HCT116 (cell line): Measurements from ENCODE around the gene MAPKAP1. TPM values are rescaled to one million over a fixed set of nuclear protein-coding genes. Genes with fewer than 3 reads are reported as not detected.

ENCODE experiments used
- ATAC-seq: fragments of 200-7000 bp; cut with Tn5 transposase; 2 replicates; pipeline ENCODE4 v1.9.1; 2020; ENCODE audit warnings: mild to moderate bottlenecking, moderate library complexity
- BruUV-seq: library from RNA; stranded (reverse); fragments of 400-500 nt; replicated peaks from 2 replicates; lab custom pipeline; 2021; lab: Mats Ljungman, UMichigan
- CTCF ChIA-PET: fragments of 300-600 bp; sonication (Branson Sonifier 250); formaldehyde crosslinking; loops from one replicate; lab custom pipeline; 2021; ENCODE audit warnings: antibody characterized with exemption; lab: Charles Lee
- POLR2A ChIA-PET: fragments of 300-600, 350-600 bp; sonication (Branson Sonifier 250); formaldehyde crosslinking; loops from one replicate; lab custom pipeline; 2021; ENCODE audit warnings: antibody characterized with exemption; lab: Charles Lee
- RAD21 ChIA-PET, 2 experiments: fragments of 300-600 bp; sonication (Branson Sonifier 250); formaldehyde crosslinking; loops; one replicate each; lab custom pipeline; 2023; ENCODE audit warnings: low total read pairs in 2 of 2; ENCODE audit not compliant: uncharacterized antibody in 2 of 2, unreplicated experiment in 2 of 2, low non-redundant PET in 1 of 2; lab: Charles Lee
- DNase-seq: peaks from one replicate; pipeline ENCODE4 v3.0.0-alpha.2; 2010; ENCODE audit warnings: low read depth, low spot score
- H2AFZ ChIP-seq: fragments of 200-600 bp; shearing (Covaris generic), sonication (generic); 2 replicates; pipeline ENCODE4 v1.6.1; 2017; ENCODE audit warnings: low read depth, mixed run types, mixed read lengths, antibody characterized with exemption, low read length; ENCODE audit not compliant: poor library complexity, severe bottlenecking
- H3K27ac ChIP-seq: 2 replicates; pipeline ENCODE4 v1.5.1; 2012; ENCODE audit warnings: low read depth, low read length
- H3K27me3 ChIP-seq: fragments of 200-600 bp; sonication (generic); 2 replicates; pipeline ENCODE4 v1.6.1; 2016; ENCODE audit warnings: mixed run types, low read length, mixed read lengths; ENCODE audit not compliant: insufficient read depth
- H3K36me3 ChIP-seq, 2 experiments: fragments of 200-500 bp in 1 of 2; fragments of 200-600 bp in 1 of 2; sonication (Bioruptor generic) in 1 of 2; sonication (generic) in 1 of 2; 2 replicates each; pipeline versions ENCODE4 v1.5.1 to v1.6.1; 2014 to 2016; ENCODE audit warnings: low read length in 2 of 2, inconsistent platforms in 1 of 2, mixed read lengths in 1 of 2, mixed run types in 1 of 2; ENCODE audit not compliant: insufficient read depth in 2 of 2, control insufficient read depth in 1 of 2
- H3K4me1 ChIP-seq, 2 experiments: fragments of 200-600 bp in 1 of 2; sonication (generic) in 1 of 2; 2 replicates each; pipeline versions ENCODE4 v1.5.1 to v1.6.1; 2012 to 2017; ENCODE audit warnings: low read length in 2 of 2, inconsistent platforms in 1 of 2, mild to moderate bottlenecking in 1 of 2, mixed read lengths in 1 of 2, mixed run types in 1 of 2, moderate library complexity in 1 of 2; ENCODE audit not compliant: insufficient read depth in 2 of 2, control insufficient read depth in 1 of 2
- H3K4me2 ChIP-seq: fragments of 200-600 bp; sonication (generic); 2 replicates; pipeline ENCODE4 v1.6.1; 2017; ENCODE audit warnings: mixed run types, low read length, mixed read lengths
- H3K4me3 ChIP-seq, 2 experiments: fragments of 200-600 bp in 1 of 2; sonication (generic) in 1 of 2; replicated peaks in 1 of 2; 2 replicates each; pipeline ENCODE4 v1.5.1; 2011 to 2016; ENCODE audit warnings: low read length in 2 of 2, control low read depth in 1 of 2, low read depth in 1 of 2, mild to moderate bottlenecking in 1 of 2, mixed read lengths in 1 of 2, mixed run types in 1 of 2
- H3K79me2 ChIP-seq: fragments of 200-600 bp; sonication (generic); 2 replicates; pipeline ENCODE4 v1.6.1; 2017; ENCODE audit warnings: mild to moderate bottlenecking, mixed run types, low read length, moderate library complexity, mixed read lengths; ENCODE audit not compliant: insufficient read depth
- H3K9ac ChIP-seq: fragments of 200-600 bp; sonication (generic); 2 replicates; pipeline ENCODE4 v1.6.1; 2016; ENCODE audit warnings: low read length, mixed read lengths
- H3K9me2 ChIP-seq: fragments of 200-600 bp; sonication (generic), shearing (Covaris generic); 2 replicates; pipeline ENCODE4 v1.6.1; 2017; ENCODE audit warnings: mixed run types, mild to moderate bottlenecking, moderate library complexity; ENCODE audit not compliant: insufficient read depth
- H3K9me3 ChIP-seq, 2 experiments: fragments of 200-500 bp in 1 of 2; fragments of 200-600 bp in 1 of 2; sonication (Bioruptor generic) in 1 of 2; sonication (generic) in 1 of 2; 2 replicates each; pipeline ENCODE4 v1.6.1; 2014 to 2017; ENCODE audit warnings: low read length in 2 of 2, mixed read lengths in 2 of 2, inconsistent platforms in 1 of 2, low read depth in 1 of 2, mild to moderate bottlenecking in 1 of 2, mixed run types in 1 of 2, moderate library complexity in 1 of 2; ENCODE audit not compliant: control insufficient read depth in 1 of 2, insufficient read depth in 1 of 2
- H4K20me1 ChIP-seq: fragments of 200-600 bp; sonication (generic), shearing (Covaris generic); 2 replicates; pipeline ENCODE4 v1.6.1; 2017; ENCODE audit warnings: mixed run types, mild to moderate bottlenecking, moderate library complexity; ENCODE audit not compliant: insufficient read depth
- CBX3 ChIP-seq: IDR thresholded peaks from 2 replicates; pipeline ENCODE4 v1.6.1; 2012; ENCODE audit warnings: low read depth
- EZH2 ChIP-seq: fragments of 200-600 bp; sonication (generic); IDR thresholded peaks from 2 replicates; pipeline ENCODE4 v1.6.1; 2017; ENCODE audit warnings: antibody characterized with exemption, mixed run types
- FOSL1 ChIP-seq: IDR thresholded peaks from 2 replicates; pipeline ENCODE4 v1.6.1; 2012; ENCODE audit warnings: low read depth
- JUND ChIP-seq: IDR thresholded peaks from 2 replicates; pipeline ENCODE4 v1.6.1; 2012
- POLR2AphosphoS5 ChIP-seq: IDR thresholded peaks from 2 replicates; pipeline ENCODE4 v1.6.1; 2011; ENCODE audit warnings: mild to moderate bottlenecking, low read depth, low read length, moderate library complexity
- SP1 ChIP-seq: IDR thresholded peaks from 2 replicates; pipeline ENCODE4 v1.6.1; 2012; ENCODE audit warnings: low read depth
- SRF ChIP-seq: IDR thresholded peaks from 2 replicates; pipeline ENCODE4 v1.6.1; 2012; ENCODE audit warnings: low read depth
- intact Hi-C: fragments of 100-400 bp; cut with micrococcal nuclease; formaldehyde crosslinking; loops from 2 replicates; pipeline ENCODE4 v1.10.0; 2022
- total RNA-seq: library from RNA; stranded (reverse); gene quantifications from one replicate; pipeline ENCODE4 v1.2.1, GENCODE V29; 2021; ENCODE audit not compliant: unreplicated experiment
- TF ChIP-seq, protein P1 (sequence below): IDR thresholded peaks from 2 replicates; pipeline ENCODE4 v1.6.1; 2012
- TF ChIP-seq, protein P2 (sequence below): IDR thresholded peaks from 2 replicates; pipeline ENCODE4 v1.6.1; 2011; ENCODE audit warnings: mild to moderate bottlenecking, low read length, moderate library complexity; ENCODE audit not compliant: insufficient replicate concordance; ENCODE audit errors: extremely low read depth

MAPKAP1 gene
- total RNA-seq, 1 experiment from 2014 or later = 72.5 TPM

DNA sequence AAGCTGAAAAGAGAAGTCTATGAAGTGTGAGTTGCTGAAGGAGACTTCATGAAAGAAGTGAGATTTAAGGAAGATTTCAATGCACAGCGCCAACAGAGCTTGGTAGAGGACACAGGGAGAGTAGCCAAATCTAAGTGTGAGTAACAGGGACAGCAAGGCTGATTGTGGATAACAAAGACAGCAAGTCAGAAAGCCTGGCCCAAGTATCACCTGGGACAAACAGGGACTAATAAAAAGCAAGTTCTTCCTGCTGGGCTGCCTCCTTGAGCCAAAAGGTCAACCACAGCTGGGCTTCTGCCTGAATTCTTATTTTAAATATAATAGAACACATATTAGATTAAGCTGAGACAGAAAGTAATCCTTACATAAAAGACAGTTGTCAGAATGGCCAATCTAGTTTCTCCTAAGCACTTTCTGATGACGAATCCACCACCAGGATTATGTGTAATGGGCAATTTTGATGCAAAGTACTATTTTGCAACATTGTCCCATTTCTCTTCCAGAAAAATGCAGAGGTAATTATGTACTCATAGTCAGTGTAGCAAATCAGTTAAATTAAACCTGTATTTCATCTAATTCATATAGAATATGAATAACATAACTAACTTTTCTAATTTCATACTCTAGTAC lies 73.8 kb downstream of the MAPKAP1 start:
- Histone ChIP-seq H3K36me3 (no peaks in the 10 kb centered on the region), H3K9me3 (no peaks in the 10 kb centered on the region), H3K27ac (no peak overlapping the region), H3K4me2 (peak overlapping the region; percentile 71), H4K20me1 (no peaks in the 10 kb centered on the region), H3K27me3 (no peaks in the 10 kb centered on the region), H3K4me3 (peak overlapping the region in 1 of 2 experiments; percentile 33; a peak in 2 of 4 replicates), H3K79me2 (peaks cover 74% of the 10 kb centered on the region), H2AFZ (no peak overlapping the region), H3K9me2 (no peaks in the 10 kb centered on the region), H3K9ac (peak overlapping the region; percentile 33), H3K4me1 (peaks cover 25 to 49% of the 10 kb centered on the region in 2 experiments)
- ChIA-PET RAD21 (interaction anchor here in 1 of 2 experiments (1.1 kb wide), 1 partner anchor 205 kb away, joined by 3 read pairs; no protein-coding TSS in a partner anchor), CTCF (no interaction called here), POLR2A (no interaction called here)
- ATAC-seq (peak; percentile 48), DNase-seq (no peak)
- no TSS peak for BruUV-seq
- intact Hi-C loops = no loop called here
- TF ChIP-seq, protein P1, sequence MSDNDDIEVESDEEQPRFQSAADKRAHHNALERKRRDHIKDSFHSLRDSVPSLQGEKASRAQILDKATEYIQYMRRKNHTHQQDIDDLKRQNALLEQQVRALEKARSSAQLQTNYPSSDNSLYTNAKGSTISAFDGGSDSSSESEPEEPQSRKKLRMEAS = peak; percentile 3; the same call in 1 of the 2 replicates
- TF ChIP-seq EZH2 = no peak
- peak; percentile 2; the same call in 1 of the 2 replicates for TF ChIP-seq SP1

DNA sequence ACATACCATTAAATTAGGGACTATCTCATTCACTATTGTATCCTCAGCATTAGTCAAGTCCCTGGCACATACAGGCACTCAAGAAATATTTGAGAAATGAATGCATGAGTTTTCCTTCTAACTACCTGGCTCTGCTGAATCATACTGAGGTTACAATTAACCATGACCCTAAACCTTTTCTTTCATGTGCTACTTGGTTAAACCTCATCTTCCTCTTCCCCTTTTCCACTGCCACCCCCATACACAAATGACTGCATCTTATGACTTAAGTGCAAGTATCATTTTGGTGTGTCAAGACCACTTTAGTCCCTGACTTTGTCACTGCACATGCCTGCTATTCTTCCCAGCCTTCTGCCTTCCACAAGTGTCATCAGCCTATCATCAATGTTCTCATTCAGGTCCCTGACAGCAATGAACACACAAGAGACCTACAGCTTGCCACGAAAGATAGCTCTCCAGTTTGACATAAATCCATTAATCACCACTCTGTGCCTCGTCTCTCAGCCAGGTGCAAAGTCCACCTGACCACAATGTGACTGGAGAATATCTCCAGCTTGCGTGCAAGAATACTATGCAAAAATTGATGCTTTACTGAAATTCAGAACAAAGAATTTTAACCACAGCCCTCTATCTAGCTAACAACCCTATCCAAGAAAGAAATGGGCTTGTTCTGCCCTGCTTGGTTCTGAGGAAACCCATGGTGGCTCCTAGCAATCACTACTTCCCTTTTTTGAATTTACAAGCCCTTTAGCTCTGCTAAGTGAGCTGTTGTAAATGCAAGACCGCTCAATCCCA lies 74.5 kb downstream of the MAPKAP1 start:
- CTCF ChIA-PET = no interaction called here
- BruUV-seq = no TSS peak

More for the DNA sequence above, 74.5 kb downstream of the MAPKAP1 start:
- ChIA-PET POLR2A (no interaction called here), RAD21 (interaction anchor here in 1 of 2 experiments (1.1 kb wide), 1 partner anchor 205 kb away, joined by 3 read pairs; no protein-coding TSS in a partner anchor)
- Histone ChIP-seq H2AFZ (no peak overlapping the region), H3K36me3 (no peaks in the 10 kb centered on the region), H3K4me1 (peaks cover 25 to 49% of the 10 kb centered on the region in 2 experiments), H3K4me3 (peak overlapping the region in 1 of 2 experiments; percentile 33; a peak in 2 of 4 replicates), H3K9me3 (no peaks in the 10 kb centered on the region), H4K20me1 (no peaks in the 10 kb centered on the region), H3K4me2 (peak overlapping the region; percentile 71), H3K9me2 (no peaks in the 10 kb centered on the region), H3K79me2 (peaks cover 78% of the 10 kb centered on the region), H3K9ac (peak overlapping the region; percentile 33), H3K27me3 (no peaks in the 10 kb centered on the region), H3K27ac (no peak overlapping the region)
- DNase-seq (no peak), ATAC-seq (peak; percentile 65)
- intact Hi-C loops = no loop called here
- TF ChIP-seq SRF (no peak), POLR2AphosphoS5 (no peak), FOSL1 (0 out of 2 replicates have a peak, but pooled peaks have one; percentile 31), JUND (peak; percentile 34; the same call in 1 of the 2 replicates), CBX3 (peak; percentile 47; the same call in 1 of the 2 replicates)
- TF ChIP-seq, protein P2, sequence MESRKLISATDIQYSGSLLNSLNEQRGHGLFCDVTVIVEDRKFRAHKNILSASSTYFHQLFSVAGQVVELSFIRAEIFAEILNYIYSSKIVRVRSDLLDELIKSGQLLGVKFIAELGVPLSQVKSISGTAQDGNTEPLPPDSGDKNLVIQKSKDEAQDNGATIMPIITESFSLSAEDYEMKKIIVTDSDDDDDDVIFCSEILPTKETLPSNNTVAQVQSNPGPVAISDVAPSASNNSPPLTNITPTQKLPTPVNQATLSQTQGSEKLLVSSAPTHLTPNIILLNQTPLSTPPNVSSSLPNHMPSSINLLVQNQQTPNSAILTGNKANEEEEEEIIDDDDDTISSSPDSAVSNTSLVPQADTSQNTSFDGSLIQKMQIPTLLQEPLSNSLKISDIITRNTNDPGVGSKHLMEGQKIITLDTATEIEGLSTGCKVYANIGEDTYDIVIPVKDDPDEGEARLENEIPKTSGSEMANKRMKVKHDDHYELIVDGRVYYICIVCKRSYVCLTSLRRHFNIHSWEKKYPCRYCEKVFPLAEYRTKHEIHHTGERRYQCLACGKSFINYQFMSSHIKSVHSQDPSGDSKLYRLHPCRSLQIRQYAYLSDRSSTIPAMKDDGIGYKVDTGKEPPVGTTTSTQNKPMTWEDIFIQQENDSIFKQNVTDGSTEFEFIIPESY = no peak
- TF ChIP-seq, protein P1 = peak; percentile 52; the same call in 1 of the 2 replicates
